ENCODE data around the gene TMC6.

Gene TMC6

GRCh38 chr17:78105551-78105950, 23.0 kb downstream of the TMC6 start:
- TF ChIP-seq GATA2 (IDR thresholded peaks at IDR 0.05; ENCODE audit: low read depth, low read length) (no peak), GATA3 (IDR thresholded peaks at IDR 0.05; ENCODE audit: low read depth, low read length) (no peak)

- TF ChIP-seq GATA3 (IDR thresholded peaks at IDR 0.05; ENCODE audit: low read depth, low read length), result no peak
- TF ChIP-seq GATA2 (IDR thresholded peaks at IDR 0.05; ENCODE audit: low read depth, low read length), result no peak
These were observed 23.5 kb downstream of the TMC6 start for GRCh38 chr17:78105101-78105500.

- no peak for TF ChIP-seq GATA3 (IDR thresholded peaks at IDR 0.05; ENCODE audit: low read depth, low read length)
- no peak for TF ChIP-seq GATA2 (IDR thresholded peaks at IDR 0.05; ENCODE audit: low read depth, low read length)
These were observed 24.0 kb downstream of the TMC6 start for GRCh38 chr17:78104540-78104941.

GRCh38 chr17:78103311-78103710, 25.2 kb downstream of the TMC6 start:
- TF ChIP-seq GATA3 (IDR thresholded peaks at IDR 0.05; ENCODE audit: low read depth, low read length) (no peak), GATA2 (IDR thresholded peaks at IDR 0.05; ENCODE audit: low read depth, low read length) (no peak)

GRCh38 chr17:78101542-78101941, 27.0 kb downstream of the TMC6 start:
- TF ChIP-seq GATA2 (IDR thresholded peaks at IDR 0.05; ENCODE audit: low read depth, low read length) (no peak), GATA3 (IDR thresholded peaks at IDR 0.05; ENCODE audit: low read depth, low read length) (no peak)

GRCh38 chr17:78101112-78101511, 27.4 kb downstream of the TMC6 start:
- no peak for TF ChIP-seq GATA2 (IDR thresholded peaks at IDR 0.05; ENCODE audit: low read depth, low read length)
- TF ChIP-seq GATA3 (IDR thresholded peaks at IDR 0.05; ENCODE audit: low read depth, low read length), result no peak

- no peak for TF ChIP-seq GATA3 (IDR thresholded peaks at IDR 0.05; ENCODE audit: low read depth, low read length)
These were observed 32.5 kb downstream of the TMC6 start for GRCh38 chr17:78096093-78096492.

GRCh38 chr17:78095035-78095434, 33.5 kb downstream of the TMC6 start:
- TF ChIP-seq GATA3 (IDR thresholded peaks at IDR 0.05; ENCODE audit: low read depth, low read length) (no peak), GATA2 (IDR thresholded peaks at IDR 0.05; ENCODE audit: low read depth, low read length) (no peak)

- peak; percentile 68 for TF ChIP-seq GATA2 (IDR thresholded peaks at IDR 0.05; ENCODE audit: low read depth, low read length)
- TF ChIP-seq GATA3 (IDR thresholded peaks at IDR 0.05; ENCODE audit: low read depth, low read length), result no peak
These were observed 35.7 kb downstream of the TMC6 start for GRCh38 chr17:78092794-78093324.

- no peak for TF ChIP-seq GATA3 (IDR thresholded peaks at IDR 0.05; ENCODE audit: low read depth, low read length)
- TF ChIP-seq GATA2 (IDR thresholded peaks at IDR 0.05; ENCODE audit: low read depth, low read length), result no peak
These were observed 38.8 kb downstream of the TMC6 start for GRCh38 chr17:78089576-78090281.

GRCh38 chr17:78088529-78088928, 40.0 kb downstream of the TMC6 start:
- no peak for TF ChIP-seq GATA2 (IDR thresholded peaks at IDR 0.05; ENCODE audit: low read depth, low read length)
- TF ChIP-seq GATA3 (IDR thresholded peaks at IDR 0.05; ENCODE audit: low read depth, low read length), result no peak

- TF ChIP-seq GATA2 (IDR thresholded peaks at IDR 0.05; ENCODE audit: low read depth, low read length) (no peak), GATA3 (IDR thresholded peaks at IDR 0.05; ENCODE audit: low read depth, low read length) (no peak)
These were observed 41.8 kb downstream of the TMC6 start for GRCh38 chr17:78086740-78087139.

GRCh38 chr17:78082988-78083387, 45.6 kb downstream of the TMC6 start:
- no peak for TF ChIP-seq GATA3 (IDR thresholded peaks at IDR 0.05; ENCODE audit: low read depth, low read length)
- no peak for TF ChIP-seq GATA2 (IDR thresholded peaks at IDR 0.05; ENCODE audit: low read depth, low read length)

GRCh38 chr17:78081551-78081950, 47.0 kb downstream of the TMC6 start:
- no peak for TF ChIP-seq GATA3 (IDR thresholded peaks at IDR 0.05; ENCODE audit: low read depth, low read length)
- TF ChIP-seq GATA2 (IDR thresholded peaks at IDR 0.05; ENCODE audit: low read depth, low read length), result no peak

- TF ChIP-seq GATA2 (IDR thresholded peaks at IDR 0.05; ENCODE audit: low read depth, low read length), result no peak
- TF ChIP-seq GATA3 (IDR thresholded peaks at IDR 0.05; ENCODE audit: low read depth, low read length), result no peak
These were observed 49.3 kb downstream of the TMC6 start for GRCh38 chr17:78079253-78079652.

All from SH-SY5Y (cell line).